ENCODE results near the gene SORCS3. TPM values are rescaled to one million over a fixed set of nuclear protein-coding genes. Genes with fewer than 3 reads are reported as not detected.

The SORCS3 gene
- total and polyA plus RNA-seq, 4 donors, result 0.14 TPM; not detected in 3

DNA sequence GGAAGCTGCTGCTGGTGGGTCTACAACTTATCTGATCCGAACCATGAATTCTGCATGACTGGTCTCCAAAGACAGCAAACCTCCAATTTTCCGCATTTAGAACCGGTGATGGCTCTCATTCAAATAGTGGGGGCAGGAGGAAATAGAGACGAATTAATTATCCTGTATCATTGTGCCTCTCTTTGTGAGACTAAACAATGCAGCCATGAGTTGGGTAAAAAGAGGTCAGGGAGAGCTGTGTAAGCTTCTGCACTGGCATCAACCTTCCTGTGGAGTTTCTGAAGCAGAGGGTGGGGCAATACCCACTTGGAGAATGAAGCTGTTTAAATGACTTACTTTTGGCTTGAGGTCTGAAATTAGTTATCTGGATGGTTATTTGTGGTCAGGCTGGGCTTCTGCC is 266.4 kb downstream of the SORCS3 start:
- Histone ChIP-seq H3K36me3 (ENCODE audit: control insufficient read depth in 4 of 4, insufficient read depth in 4 of 4, low read length in 4 of 4) (no peaks in the 10 kb centered on the region), H3K27ac (ENCODE audit: low read depth in 1 of 2, low read length in 1 of 2) (no peak overlapping the region), H3K27me3 (ENCODE audit: control insufficient read depth in 3 of 3, insufficient read depth in 3 of 3, low read length in 2 of 3) (peaks cover 0 to 5% (median 0%) of the 10 kb centered on the region in 3 donors), H3K4me3 (no peak overlapping the region), H3K9ac (ENCODE audit: insufficient read depth in 1 of 2, low read length in 2 of 2) (no peak overlapping the region), H3K4me1 (ENCODE audit: control insufficient read depth in 5 of 5, insufficient read depth in 5 of 5, low read length in 5 of 5) (no peaks in the 10 kb centered on the region), H3K9me3 (ENCODE audit: control insufficient read depth in 4 of 4, insufficient read depth in 3 of 4, low read length in 3 of 4) (no peaks in the 10 kb centered on the region)
- WGBS, 2 donors, result 57 to 74% methylated on average over 4 of the region's 4 CpGs
- DNase-seq, result no peak
- no peak for ATAC-seq (ENCODE audit: insufficient read depth, low FRiP score)
- TF ChIP-seq, protein P1, sequence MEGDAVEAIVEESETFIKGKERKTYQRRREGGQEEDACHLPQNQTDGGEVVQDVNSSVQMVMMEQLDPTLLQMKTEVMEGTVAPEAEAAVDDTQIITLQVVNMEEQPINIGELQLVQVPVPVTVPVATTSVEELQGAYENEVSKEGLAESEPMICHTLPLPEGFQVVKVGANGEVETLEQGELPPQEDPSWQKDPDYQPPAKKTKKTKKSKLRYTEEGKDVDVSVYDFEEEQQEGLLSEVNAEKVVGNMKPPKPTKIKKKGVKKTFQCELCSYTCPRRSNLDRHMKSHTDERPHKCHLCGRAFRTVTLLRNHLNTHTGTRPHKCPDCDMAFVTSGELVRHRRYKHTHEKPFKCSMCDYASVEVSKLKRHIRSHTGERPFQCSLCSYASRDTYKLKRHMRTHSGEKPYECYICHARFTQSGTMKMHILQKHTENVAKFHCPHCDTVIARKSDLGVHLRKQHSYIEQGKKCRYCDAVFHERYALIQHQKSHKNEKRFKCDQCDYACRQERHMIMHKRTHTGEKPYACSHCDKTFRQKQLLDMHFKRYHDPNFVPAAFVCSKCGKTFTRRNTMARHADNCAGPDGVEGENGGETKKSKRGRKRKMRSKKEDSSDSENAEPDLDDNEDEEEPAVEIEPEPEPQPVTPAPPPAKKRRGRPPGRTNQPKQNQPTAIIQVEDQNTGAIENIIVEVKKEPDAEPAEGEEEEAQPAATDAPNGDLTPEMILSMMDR (IDR thresholded peaks at IDR 0.05; ENCODE audit: control extremely low read depth, extremely low read depth), result no peak

DNA sequence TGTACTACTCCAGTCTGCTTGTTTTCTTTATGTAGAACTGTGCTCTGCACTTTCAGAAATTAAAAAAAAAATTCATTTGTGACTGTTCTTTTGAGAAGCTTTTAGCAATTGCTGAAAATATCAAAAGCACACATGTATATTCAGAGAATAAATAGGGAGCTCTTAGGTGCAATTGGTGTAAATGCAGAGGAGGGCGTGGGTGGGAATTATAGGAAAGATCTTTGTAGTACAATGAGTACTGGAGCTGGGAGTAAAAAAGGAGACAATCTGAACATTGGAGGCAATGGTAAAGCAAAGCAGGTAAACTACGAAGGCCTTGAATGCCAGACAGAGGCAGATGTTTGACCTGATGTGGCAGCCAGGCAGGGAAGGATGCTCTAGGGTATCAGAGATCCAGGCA is 267.5 kb downstream of the SORCS3 start:
- WGBS, 2 donors, result 82 to 85% methylated on average over 2 of the region's 2 CpGs
- Histone ChIP-seq H3K9me3 (ENCODE audit: control insufficient read depth in 4 of 4, insufficient read depth in 3 of 4, low read length in 3 of 4) (no peaks in the 10 kb centered on the region), H3K4me3 (no peak overlapping the region), H3K36me3 (ENCODE audit: control insufficient read depth in 4 of 4, insufficient read depth in 4 of 4, low read length in 4 of 4) (no peaks in the 10 kb centered on the region), H3K27me3 (ENCODE audit: control insufficient read depth in 3 of 3, insufficient read depth in 3 of 3, low read length in 2 of 3) (peaks cover 0 to 5% (median 0%) of the 10 kb centered on the region in 3 donors), H3K9ac (ENCODE audit: insufficient read depth in 1 of 2, low read length in 2 of 2) (no peak overlapping the region), H3K27ac (ENCODE audit: low read depth in 1 of 2, low read length in 1 of 2) (no peak overlapping the region), H3K4me1 (ENCODE audit: control insufficient read depth in 5 of 5, insufficient read depth in 5 of 5, low read length in 5 of 5) (no peaks in the 10 kb centered on the region)
- no peak for DNase-seq
- TF ChIP-seq, protein P1 (IDR thresholded peaks at IDR 0.05; ENCODE audit: control extremely low read depth, extremely low read depth), result no peak
- no peak for ATAC-seq (ENCODE audit: insufficient read depth, low FRiP score)

- Histone ChIP-seq H3K4me3 (no peak overlapping the region), H3K9me3 (ENCODE audit: control insufficient read depth in 4 of 4, insufficient read depth in 3 of 4, low read length in 3 of 4) (no peaks in the 10 kb centered on the region), H3K9ac (ENCODE audit: insufficient read depth in 1 of 2, low read length in 2 of 2) (no peak overlapping the region), H3K27ac (ENCODE audit: low read depth in 1 of 2, low read length in 1 of 2) (no peak overlapping the region), H3K4me1 (ENCODE audit: control insufficient read depth in 5 of 5, insufficient read depth in 5 of 5, low read length in 5 of 5) (no peaks in the 10 kb centered on the region), H3K36me3 (ENCODE audit: control insufficient read depth in 4 of 4, insufficient read depth in 4 of 4, low read length in 4 of 4) (no peaks in the 10 kb centered on the region), H3K27me3 (ENCODE audit: control insufficient read depth in 3 of 3, insufficient read depth in 3 of 3, low read length in 2 of 3) (peaks cover 0 to 5% (median 0%) of the 10 kb centered on the region in 3 donors)
- TF ChIP-seq, protein P1 (IDR thresholded peaks at IDR 0.05; ENCODE audit: control extremely low read depth, extremely low read depth), result no peak
- WGBS, 2 donors, result 68 to 76% methylated on average over 3 of the region's 3 CpGs
- ATAC-seq (ENCODE audit: insufficient read depth, low FRiP score) (no peak), DNase-seq (no peak)
Observed at GRCh38 chr10:104910712-104911111, 269.6 kb downstream of the SORCS3 start.

GRCh38 chr10:104913390-104913789 is 272.3 kb downstream of the SORCS3 start:
- no peaks in the 10 kb centered on the region for H3K36me3 ChIP-seq (ENCODE audit: control insufficient read depth in 4 of 4, insufficient read depth in 4 of 4, low read length in 4 of 4)
- no peak for ATAC-seq (ENCODE audit: insufficient read depth, low FRiP score)
- 78% methylated on average over 2 of the region's 2 CpGs for WGBS, 2 donors
- no peak overlapping the region for H3K9ac ChIP-seq (ENCODE audit: insufficient read depth in 1 of 2, low read length in 2 of 2)
- no peaks in the 10 kb centered on the region for H3K27me3 ChIP-seq (ENCODE audit: control insufficient read depth in 3 of 3, insufficient read depth in 3 of 3, low read length in 2 of 3)
- no peaks in the 10 kb centered on the region for H3K4me1 ChIP-seq (ENCODE audit: control insufficient read depth in 5 of 5, insufficient read depth in 5 of 5, low read length in 5 of 5)
- DNase-seq, result no peak
- TF ChIP-seq, protein P1 (IDR thresholded peaks at IDR 0.05; ENCODE audit: control extremely low read depth, extremely low read depth), result no peak
- no peak overlapping the region for H3K27ac ChIP-seq (ENCODE audit: low read depth in 1 of 2, low read length in 1 of 2)
- no peak overlapping the region for H3K4me3 ChIP-seq
- no peaks in the 10 kb centered on the region for H3K9me3 ChIP-seq (ENCODE audit: control insufficient read depth in 4 of 4, insufficient read depth in 3 of 4, low read length in 3 of 4)

Data from lung (tissue), 12 donors.